Fibroblast of skin of back (primary cell): ENCODE results near the gene SCNN1B.
"Not testable (repeated sequence)": the region's sequence is repeated elsewhere in the genome, so short reads cannot be mapped to it uniquely, and the experiment has no call there.

ENCODE experiments used
- DNase-seq: peaks from one replicate; pipeline ENCODE4 v3.0.0-alpha.2; 2013

The SCNN1B gene

DNA sequence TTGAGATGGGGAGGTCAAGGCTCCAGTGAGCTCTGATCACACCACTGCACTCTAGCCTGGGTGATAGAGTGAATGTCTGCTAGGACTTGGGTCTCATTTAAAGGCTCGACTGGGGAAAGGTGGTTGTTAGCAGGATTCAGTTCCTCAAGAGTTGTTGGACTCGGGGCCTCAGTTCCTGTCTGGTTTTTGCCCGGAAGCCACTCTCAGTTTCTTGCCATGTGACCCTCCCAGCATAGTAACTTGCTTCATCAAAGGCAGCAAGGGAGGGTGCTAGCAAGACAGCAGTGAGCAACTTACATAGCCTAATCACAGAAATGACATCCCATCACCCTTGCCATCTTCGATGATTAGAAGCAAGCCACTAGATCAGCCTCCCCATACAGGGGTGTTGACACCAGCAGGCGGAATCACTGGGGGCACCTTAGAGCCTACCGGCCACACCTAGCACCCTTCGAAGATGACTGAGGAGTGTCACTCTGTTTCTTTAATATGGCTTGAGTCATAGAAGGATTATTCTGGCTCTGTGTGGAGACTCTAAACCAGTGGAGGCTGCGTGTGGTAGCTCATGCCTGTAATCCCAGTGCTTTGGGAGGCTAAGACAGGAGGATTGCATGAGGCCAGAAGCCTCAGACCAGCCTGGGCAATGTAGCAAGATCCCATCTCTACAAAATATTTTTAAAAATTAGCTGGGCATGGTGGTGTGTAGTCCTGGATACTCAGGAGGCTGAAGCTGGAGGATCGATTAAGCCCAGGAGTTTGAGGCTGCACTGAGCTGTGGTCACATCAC is 13.2 kb upstream of the SCNN1B start:
- DNase-seq: no peak

DNA sequence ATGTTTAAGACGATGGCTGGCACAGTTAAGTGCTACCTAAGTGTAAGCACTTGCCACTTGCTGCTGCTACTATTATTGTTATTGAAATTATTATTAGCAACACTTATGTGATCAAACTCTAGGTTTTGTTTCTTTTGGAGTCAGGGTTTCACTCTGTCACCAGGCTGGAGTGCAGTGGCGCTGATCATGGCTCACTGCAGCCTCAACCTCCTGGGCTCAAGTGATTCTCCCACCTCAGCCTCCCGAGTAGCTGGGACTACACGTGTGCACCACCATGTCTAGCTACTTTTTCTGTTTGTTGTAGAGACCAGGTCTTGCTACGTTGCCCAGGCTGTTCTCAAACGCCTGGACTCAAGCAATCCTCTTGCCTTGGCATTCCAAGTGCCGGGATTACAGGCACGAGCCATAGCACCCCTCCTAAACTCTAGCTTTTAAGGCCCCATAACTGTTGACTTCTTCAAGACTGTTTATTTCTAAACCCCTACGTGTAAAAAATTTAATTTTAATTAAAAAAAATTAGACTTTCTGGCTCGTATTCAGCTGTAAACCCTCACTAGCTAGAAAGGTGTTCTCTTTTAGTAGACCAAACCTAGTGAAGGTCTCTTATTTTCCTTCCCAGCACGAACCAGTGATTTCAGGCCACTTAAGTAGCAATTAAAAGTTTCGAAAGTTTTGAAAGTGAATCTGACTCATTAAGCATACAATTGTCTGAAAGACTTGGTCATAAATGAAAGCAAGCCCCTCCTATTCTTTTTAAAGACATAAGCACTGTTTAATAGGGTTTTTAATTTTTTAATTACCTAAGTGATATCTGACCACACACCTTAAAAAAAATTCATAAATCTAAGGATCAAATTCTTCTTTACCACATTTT is 11.7 kb upstream of the SCNN1B start:
- no peak for DNase-seq

DNA sequence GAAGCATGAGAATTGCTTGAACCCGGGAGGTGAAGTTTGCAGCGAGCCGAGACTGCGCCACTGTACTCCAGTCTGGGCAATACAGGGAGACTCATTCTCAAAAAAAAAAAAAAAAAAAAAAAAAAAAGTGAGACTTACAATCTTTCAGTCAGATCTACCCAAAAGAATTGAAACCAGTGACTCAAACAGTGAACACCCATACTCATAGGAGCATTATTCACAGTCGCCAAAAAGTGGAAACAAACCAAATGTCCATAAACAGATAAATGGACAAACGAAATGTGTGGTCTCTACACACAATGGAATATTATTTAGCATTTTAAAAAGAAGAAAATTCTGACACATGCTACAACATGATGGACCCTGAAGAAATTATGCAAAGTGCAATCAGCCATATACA is 9.1 kb upstream of the SCNN1B start:
- DNase-seq: no peak

DNA sequence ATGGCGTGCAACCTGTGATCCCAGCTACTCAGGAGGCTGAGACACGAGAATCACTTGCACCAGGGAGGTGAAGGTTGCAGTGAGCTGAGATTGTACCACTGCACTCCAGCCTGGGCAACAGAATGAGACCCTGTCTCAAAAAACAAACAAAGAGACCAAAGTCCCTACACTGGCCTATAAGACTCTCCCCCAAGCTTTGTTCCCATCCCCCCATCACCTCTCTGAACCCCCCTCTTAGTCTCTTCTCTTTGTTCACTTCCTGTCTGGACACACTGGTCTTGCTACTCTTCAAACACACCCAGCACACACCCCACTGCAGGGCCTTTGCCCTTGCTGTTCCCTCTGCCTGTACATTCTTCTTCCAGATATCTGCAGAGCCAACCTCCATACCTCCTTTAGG is 7.8 kb upstream of the SCNN1B start:
- DNase-seq: no peak

DNA sequence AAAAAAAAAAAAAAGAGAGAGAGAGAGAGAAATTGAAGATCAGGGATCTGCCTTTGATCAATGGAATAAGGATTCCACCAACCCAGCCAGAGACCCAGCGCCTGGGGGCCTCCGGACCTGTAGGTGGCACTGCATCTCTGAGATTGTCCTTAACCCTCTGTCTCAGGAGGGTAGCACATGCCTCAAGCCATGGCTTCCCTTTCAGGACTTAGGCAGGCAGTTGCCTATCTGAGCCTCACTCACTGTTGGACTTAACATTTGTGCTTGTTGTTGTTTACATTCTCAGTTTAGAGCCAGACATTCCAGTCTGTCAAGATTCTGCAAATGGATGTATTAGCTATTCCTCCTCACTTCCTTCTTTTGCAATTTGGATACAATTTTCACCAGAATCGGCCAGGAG is 5.1 kb upstream of the SCNN1B start:
- DNase-seq: no peak

DNA sequence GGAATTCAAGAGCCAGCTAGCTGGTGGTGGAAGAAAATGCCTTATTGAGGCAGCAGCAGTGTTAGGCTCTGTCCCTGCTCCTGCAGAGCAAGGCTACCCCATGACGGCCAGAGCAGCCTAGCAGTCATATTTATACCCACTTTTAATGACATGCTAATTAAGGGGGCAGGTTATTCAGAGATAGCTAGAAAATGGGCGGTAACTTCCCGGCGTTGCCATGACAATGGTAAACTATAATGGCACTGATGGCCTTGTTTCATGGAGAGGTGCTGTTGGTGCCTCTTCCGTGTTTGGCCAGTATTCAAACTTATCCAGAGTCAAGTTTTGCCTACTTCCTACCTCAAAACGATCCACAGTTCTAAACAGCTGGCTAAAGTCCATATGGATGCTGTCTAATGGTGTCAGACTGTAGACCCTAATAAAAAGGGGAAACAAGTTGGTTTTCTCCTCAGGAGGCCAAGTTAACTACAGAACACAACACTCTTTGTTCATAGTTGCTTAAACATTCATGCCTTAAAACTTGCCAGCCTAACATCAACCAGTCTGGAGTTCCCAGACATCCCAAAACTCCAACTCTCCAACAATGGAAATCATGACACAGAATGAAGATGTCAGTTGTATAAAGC is 3.7 kb upstream of the SCNN1B start:
- DNase-seq: no peak

DNA sequence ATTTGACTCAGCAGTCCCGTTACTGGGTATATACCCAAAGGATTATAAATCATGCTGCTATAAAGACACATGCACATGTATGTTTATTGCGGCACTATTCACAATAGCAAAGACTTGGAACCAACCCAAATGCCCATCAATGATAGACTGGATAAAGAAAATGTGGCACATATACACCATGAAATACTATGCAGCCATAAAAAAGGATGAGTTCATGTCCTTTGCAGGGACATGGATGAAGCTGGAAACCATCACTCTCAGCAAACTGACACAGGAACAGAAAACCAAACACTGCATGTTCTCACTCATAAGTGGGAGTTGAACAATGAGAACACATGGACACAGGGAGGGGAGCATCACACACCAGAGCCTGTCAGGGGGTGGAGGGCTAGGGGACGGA is 2.3 kb upstream of the SCNN1B start:
- not testable (repeated sequence) for DNase-seq

DNA sequence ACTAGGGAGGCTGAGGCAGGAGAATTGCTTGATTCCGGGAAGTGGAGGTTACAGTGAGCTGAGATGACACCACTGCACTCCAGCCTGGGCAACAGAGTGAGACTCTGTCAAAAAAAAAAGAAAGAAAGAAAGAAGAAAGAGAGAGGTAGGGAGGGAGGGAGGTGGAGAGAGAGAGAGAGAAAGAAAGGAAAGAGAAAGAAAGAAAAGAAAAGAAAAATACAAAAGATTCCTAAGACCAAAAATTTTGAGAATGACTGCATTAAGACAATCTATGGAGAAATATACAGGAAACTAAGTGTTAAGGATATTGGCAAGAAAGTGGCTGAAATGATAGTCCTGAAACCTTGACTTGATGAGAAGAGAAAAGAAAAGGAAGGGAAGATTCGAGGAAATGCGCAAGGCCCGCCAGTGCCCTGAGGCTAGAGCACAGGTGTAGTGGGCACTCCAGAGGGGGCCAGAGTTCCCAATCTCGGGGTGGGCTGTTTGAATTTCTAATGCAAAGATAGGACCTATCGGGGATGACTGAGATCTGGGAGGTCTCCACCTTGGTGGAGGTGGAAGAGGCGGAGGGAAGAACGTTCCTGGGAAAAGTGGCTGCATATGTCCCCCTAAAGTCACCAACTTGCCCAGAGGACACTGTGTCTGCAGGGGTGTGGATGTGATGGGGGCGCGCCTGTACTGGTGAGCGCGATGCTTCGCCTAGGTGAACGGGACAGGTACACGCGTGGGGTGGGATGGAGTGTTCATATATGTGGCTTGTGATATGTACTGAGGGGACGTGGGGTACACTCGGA is 654 bp upstream of the SCNN1B start:
- no peak for DNase-seq

DNA sequence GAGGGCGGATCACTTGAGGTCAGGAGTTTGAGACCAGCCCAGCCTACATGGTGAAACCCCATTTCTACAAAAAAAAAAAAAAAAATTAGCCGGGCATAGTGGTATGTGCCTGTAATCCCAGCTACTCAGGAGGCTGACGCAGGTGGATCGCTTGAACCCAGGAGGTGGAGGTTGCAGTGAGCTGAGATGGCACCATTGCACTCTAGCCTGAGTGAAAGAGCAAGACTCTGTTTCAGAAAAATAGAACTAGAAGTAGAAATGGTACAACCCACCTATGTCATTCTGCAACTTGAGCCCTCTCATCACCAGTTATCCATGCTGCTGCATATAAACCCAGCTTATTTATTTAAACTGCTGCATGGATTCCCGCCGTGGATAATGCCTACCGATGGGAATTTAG is 1.6 kb downstream of the SCNN1B start:
- DNase-seq: no peak

DNA sequence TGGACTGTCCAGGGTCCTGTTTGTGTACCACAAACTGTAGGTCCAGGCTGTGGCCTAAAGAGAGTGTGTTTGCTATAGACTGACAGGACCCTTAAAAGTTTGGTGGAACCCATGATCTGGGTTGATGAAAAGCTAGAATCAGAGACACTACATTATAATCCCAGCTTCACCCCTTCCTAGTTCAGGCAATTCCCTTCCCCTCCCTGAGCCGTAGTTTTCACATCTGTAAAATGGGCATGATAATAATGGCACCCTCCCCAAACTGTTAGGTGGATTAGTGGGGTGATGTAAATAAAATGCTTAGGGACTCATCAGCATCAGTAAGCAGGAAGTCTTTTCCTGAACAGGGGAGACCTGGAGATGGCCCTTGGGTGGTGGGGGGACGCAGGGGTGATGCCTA is 2.5 kb downstream of the SCNN1B start:
- DNase-seq: no peak

DNA sequence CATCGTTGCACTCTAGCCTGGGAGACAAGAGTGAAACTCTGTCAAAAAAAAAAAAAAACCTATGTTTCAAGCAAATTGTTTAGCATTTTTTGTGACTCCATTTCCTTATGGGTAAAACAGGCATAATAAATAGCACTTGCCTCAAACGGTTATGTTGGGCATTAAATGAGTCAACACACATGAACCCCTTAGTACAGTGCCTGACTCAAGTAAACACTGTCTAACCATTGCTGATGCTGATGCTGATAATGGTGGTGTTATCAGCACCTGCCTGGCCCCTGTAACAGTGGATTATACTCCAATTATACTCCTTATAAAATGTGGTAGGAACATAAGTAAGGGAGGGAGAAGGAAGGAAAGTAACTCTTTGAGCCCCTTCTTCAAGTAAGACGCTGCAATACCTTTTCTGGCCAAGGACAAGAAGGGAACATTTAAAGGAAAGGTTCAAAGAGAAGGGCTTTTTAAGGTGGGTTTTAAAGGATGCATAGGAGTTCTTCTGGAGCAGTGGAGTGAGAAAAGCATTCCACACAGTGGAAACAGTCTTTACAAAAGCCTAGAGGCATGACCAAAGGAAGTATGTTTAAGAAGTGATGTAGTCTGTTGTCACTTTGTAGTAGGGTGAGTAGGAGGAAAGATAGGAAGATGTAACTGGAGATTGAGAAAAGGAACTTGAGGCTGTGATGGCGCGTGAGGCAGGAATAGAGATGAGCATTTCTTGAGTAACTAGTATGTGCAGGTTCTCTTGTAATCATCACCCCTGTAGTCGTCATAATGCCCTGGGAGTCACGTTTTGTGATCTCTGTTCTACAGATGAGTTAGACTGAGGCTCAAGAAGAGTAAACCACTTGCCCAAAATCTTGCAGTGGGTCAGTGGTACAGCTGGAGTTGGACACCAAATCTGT is 4.3 kb downstream of the SCNN1B start:
- no peak for DNase-seq

DNA sequence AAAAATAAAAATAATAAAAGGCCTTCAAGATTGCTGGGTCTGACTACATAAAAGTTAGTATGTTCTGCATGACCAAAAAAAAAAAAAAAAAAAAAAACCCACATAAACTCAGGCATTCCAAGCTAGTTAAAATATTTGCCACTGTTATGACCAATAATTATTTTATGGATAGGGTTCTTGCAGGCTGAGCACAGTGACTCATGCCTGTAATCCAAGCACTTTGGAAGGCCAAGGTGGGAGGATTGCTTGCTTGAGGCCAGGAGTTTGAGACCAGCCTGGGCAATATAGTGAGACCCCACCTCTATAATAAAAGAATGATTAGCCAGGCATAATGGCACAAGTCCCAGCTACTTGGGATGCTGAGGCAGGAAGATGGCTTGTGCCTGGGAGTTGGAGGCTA is 8.1 kb downstream of the SCNN1B start:
- no peak for DNase-seq

DNA sequence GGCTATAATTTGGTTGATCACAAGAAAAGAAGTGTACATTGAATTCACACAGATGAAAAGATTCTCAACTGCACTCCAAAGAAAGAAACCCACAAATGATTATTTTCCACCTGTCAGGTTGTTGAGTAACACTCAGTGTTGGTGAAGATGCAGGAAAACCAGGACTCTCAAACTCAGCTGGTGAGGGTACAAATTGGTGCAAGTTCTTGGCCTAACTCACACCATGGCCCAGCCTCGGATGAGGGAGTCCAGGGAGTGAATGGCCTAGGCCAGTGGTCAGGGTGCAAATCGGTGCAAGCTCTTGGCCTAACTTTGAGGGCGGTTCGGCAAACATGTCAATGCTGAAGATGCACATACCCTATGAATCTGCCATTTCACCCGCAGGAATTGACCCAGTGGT is 8.6 kb downstream of the SCNN1B start:
- DNase-seq: no peak

DNA sequence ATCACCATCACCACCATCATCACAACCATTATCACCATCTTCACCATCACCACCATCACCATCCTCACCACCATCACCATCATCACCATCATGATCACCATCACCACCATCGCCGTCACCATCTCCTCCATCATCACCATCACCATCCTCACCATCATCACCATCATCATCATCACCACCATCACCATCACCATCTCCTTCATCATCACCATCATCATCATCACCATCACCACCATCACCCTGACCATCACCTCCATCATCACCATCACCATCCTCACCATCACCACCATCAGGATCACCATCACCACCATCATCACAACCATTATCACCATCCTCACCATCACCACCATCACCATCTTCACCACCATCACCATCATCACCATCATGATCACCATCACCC is 14.1 kb downstream of the SCNN1B start:
- no peak for DNase-seq

DNA sequence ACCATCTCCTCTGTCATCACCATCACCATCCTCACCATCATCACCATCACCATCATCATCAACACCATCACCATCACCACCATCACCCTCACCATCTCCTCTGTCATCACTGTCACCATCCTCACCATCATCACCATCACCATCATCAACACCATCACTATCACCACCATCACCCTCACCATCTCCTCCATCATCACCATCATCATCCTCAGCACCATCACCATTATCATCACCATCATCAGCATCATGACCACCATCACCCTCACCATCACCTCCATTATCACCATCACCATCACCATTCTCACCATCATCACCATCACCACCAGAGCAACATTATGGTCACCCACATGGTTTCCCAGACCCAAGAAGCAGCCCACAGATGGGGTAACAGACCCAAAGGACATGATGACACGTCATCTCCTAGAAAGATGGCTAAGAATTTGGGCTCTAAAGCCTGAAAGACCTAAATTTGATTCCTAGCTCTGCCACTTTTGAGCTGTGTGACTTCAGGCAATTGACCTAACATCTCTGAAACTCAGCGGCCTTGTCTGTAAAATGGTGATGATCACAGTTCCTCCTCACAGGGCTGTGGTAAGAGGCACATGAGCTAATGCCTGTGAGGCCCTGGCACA is 14.6 kb downstream of the SCNN1B start:
- DNase-seq: no peak

DNA sequence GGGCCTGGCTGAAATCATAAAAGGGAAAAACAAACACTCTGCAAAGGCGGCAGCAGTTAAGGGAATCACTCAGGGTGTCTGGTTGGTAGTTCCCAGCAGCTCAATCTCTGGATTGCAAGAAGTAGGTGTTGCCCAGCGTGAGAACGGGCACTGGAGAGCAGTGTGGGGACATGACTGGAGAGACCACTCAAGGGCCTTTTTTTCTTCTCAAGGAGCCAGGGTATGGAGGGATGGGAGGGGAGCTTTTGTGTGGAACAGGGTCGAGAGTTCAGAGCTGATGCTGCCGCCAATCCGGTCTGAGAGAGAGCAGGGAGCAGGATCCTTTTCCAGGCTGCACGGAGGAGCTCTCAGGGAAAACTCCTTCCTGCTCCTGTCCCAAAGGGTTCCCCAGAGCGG is 15.2 kb downstream of the SCNN1B start:
- no peak for DNase-seq

DNA sequence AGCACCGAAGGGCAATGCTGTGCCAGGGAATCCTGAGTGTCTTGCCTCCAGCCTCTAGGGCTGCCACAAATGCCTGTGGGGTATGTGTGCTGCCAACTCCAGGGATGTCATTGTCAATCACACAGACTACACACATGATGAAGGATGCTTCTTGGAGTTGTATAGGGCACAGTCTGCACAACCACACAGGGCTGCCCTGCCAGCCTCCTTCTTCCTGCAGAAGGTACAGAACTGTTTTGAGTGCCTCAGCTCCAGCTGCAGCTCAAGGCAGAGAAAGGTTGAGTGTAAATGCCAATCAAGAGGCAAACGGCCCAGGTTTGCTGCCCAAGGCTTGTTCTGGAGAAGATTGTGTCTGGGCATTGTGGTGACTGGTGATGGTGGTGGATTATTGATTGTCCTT is 15.6 kb downstream of the SCNN1B start:
- no peak for DNase-seq

DNA sequence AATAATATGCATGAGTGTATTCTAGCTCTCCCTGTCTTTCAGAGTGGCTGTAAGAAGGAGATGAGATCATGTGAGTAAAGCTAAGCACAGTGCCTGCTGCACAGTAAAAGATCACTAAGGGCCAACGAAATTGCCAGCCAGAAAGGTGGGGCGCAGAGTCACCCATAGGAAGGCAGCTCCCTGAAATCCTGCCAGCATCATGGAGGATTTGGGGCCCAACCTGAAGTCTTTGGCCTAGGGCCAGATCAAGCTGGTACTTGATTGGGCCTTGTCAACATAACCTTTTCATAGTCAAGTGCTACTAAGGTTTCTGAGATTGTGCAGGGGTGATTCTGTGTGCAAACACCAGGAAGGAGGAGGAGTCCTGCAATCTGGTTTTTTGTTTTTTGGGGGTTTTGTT is 16.5 kb downstream of the SCNN1B start:
- DNase-seq: no peak

DNA sequence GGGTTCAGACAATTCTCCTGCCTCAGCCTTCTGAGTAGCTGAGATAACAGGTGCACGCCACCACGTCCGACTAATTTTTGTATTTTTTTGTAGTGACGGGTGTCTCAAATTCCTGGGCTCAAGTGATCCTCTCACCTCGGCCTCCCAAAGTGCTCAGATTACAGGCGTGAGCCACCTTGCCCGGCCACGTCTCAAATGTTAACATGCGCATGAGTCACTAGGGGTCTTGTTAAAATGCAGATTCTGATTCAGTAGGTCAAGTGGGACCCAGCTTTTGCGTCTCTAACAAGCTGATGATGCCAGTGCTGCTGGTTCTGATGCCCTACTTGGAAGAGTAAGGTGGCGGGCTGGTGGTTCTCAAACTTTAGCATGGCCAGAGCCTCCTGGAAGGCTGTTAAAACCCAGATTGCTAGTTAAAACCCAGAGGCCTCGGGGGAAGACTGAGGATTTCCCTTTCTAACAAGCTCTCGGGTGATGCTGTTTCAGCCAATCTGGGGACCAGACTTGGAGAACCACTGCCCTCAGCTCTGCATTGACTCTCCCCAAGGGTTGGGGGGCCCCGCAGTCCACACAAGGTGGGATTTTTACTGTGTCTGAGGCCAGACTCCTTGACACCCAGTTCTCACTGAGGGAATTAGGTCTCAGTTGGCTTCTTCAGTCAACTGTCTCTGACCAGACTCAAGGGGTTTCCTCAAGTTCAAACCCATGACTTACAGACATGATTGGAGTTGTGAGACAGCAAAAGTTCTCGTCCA is 17.9 kb downstream of the SCNN1B start:
- DNase-seq: no peak

DNA sequence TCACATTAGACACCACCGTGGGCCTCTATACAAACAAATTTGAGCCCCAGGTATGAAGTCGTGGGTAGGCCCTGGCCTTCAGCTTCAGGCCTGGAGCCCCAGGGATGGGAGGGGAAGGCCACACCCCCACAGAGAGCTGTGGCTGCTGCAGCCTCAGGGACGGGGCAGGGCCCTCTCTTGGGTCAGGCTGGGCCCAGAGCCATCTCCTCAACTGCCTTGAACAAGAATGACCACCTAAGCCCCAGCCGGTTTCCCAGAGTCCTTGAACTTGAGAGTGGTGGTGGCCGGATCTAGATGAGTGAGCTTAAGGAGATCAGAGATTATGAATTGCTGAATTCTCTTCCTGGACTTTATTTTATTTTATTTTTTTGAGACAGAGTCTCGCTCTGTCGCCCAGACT is 18.6 kb downstream of the SCNN1B start:
- no peak for DNase-seq
